Suppressor macrophage treated with lipopolysaccharide for 4 hours (primary cell): ENCODE measurements around the gene SNX8.

Source experiments
- DNase-seq: peaks from one replicate; pipeline ENCODE4 v3.0.0-alpha.2; 2020

Gene SNX8

GRCh38 chr7:2219136-2219535, 95.1 kb downstream of the SNX8 start:
- DNase-seq = no peak

GRCh38 chr7:2218444-2218785, 95.8 kb downstream of the SNX8 start:
- DNase-seq = no peak

GRCh38 chr7:2217716-2218443, 96.4 kb downstream of the SNX8 start:
- no peak for DNase-seq

GRCh38 chr7:2217206-2217605, 97.0 kb downstream of the SNX8 start:
- no peak for DNase-seq

GRCh38 chr7:2215851-2216250, 98.4 kb downstream of the SNX8 start:
- no peak for DNase-seq

GRCh38 chr7:2214636-2215035, 99.6 kb downstream of the SNX8 start:
- no peak for DNase-seq

- no peak for DNase-seq
Observed at GRCh38 chr7:2213551-2214215, 100.6 kb downstream of the SNX8 start.

- no peak for DNase-seq
Observed at GRCh38 chr7:2212906-2213305, 101.3 kb downstream of the SNX8 start.

GRCh38 chr7:2211926-2212325, 102.3 kb downstream of the SNX8 start:
- no peak for DNase-seq

- DNase-seq = no peak
Observed at GRCh38 chr7:2211259-2211880, 102.9 kb downstream of the SNX8 start.

- no peak for DNase-seq
Observed at GRCh38 chr7:2210551-2211258, 103.5 kb downstream of the SNX8 start.

GRCh38 chr7:2209961-2210323, 104.3 kb downstream of the SNX8 start:
- DNase-seq = no peak

- DNase-seq = peak; percentile 44
Observed at GRCh38 chr7:2209146-2209960, 104.9 kb downstream of the SNX8 start.

GRCh38 chr7:2208712-2209111, 105.5 kb downstream of the SNX8 start:
- no peak for DNase-seq

GRCh38 chr7:2205036-2205780, 109.0 kb downstream of the SNX8 start:
- no peak for DNase-seq

- DNase-seq = no peak
Observed at GRCh38 chr7:2204446-2204845, 109.8 kb downstream of the SNX8 start.

GRCh38 chr7:2203766-2204300, 110.4 kb downstream of the SNX8 start:
- peak; percentile 43 for DNase-seq

- no peak for DNase-seq
Observed at GRCh38 chr7:2202901-2203765, 111.1 kb downstream of the SNX8 start.

GRCh38 chr7:2202361-2202761, 111.9 kb downstream of the SNX8 start:
- no peak for DNase-seq
